Measurements from ENCODE around the gene FAM149A.

Gene FAM149A

GRCh38 chr4:186203406-186203805 lies 98.9 kb downstream of the FAM149A start:
- Histone ChIP-seq H3K27me3 (ENCODE audit: insufficient read depth, low read length) (no peaks in the 10 kb centered on the region), H3K4me1 (ENCODE audit: insufficient read depth, low read length) (peaks cover 2% of the 10 kb centered on the region)

GRCh38 chr4:186204103-186204559 lies 99.6 kb downstream of the FAM149A start:
- Histone ChIP-seq H3K9me3 (ENCODE audit: low read length) (peaks cover 4% of the 10 kb centered on the region), H2AFZ (ENCODE audit: low read depth, low read length) (no peak overlapping the region), H3K27me3 (ENCODE audit: insufficient read depth, low read length) (no peaks in the 10 kb centered on the region), H3K4me3 (ENCODE audit: low read length) (no peak overlapping the region), H3K4me1 (ENCODE audit: insufficient read depth, low read length) (peaks cover 2% of the 10 kb centered on the region), H3K36me3 (ENCODE audit: insufficient read depth, low read length) (no peaks in the 10 kb centered on the region)

More at GRCh38 chr4:186203406-186203805, 98.9 kb downstream of the FAM149A start:
- no peaks in the 10 kb centered on the region for H3K9me3 ChIP-seq (ENCODE audit: low read length)
- no peaks in the 10 kb centered on the region for H3K36me3 ChIP-seq (ENCODE audit: insufficient read depth, low read length)
- no peak overlapping the region for H2AFZ ChIP-seq (ENCODE audit: low read depth, low read length)
- H3K4me3 ChIP-seq (ENCODE audit: low read length) = no peak overlapping the region

- Histone ChIP-seq H3K36me3 (ENCODE audit: insufficient read depth, low read length) (no peaks in the 10 kb centered on the region), H3K9me3 (ENCODE audit: low read length) (peaks cover 4% of the 10 kb centered on the region), H3K27me3 (ENCODE audit: insufficient read depth, low read length) (no peaks in the 10 kb centered on the region), H3K4me3 (ENCODE audit: low read length) (no peak overlapping the region), H3K4me1 (ENCODE audit: insufficient read depth, low read length) (peaks cover 2% of the 10 kb centered on the region), H2AFZ (ENCODE audit: low read depth, low read length) (no peak overlapping the region)
These were observed 100.2 kb downstream of the FAM149A start for GRCh38 chr4:186204686-186205085.

GRCh38 chr4:186205156-186205555 lies 100.7 kb downstream of the FAM149A start:
- peaks cover 4% of the 10 kb centered on the region for H3K9me3 ChIP-seq (ENCODE audit: low read length)
- H2AFZ ChIP-seq (ENCODE audit: low read depth, low read length) = no peak overlapping the region

GRCh38 chr4:186216465-186217024 lies 112.0 kb downstream of the FAM149A start:
- no peaks in the 10 kb centered on the region for H3K9me3 ChIP-seq (ENCODE audit: low read length)
- H3K27me3 ChIP-seq (ENCODE audit: insufficient read depth, low read length) = no peaks in the 10 kb centered on the region
- H3K4me1 ChIP-seq (ENCODE audit: insufficient read depth, low read length) = no peaks in the 10 kb centered on the region
- H2AFZ ChIP-seq (ENCODE audit: low read depth, low read length) = no peak overlapping the region
- H3K36me3 ChIP-seq (ENCODE audit: insufficient read depth, low read length) = no peaks in the 10 kb centered on the region
- H3K4me3 ChIP-seq (ENCODE audit: low read length) = no peak overlapping the region

More at GRCh38 chr4:186205156-186205555, 100.7 kb downstream of the FAM149A start:
- no peaks in the 10 kb centered on the region for H3K27me3 ChIP-seq (ENCODE audit: insufficient read depth, low read length)
- H3K4me1 ChIP-seq (ENCODE audit: insufficient read depth, low read length) = peaks cover 2% of the 10 kb centered on the region
- no peaks in the 10 kb centered on the region for H3K36me3 ChIP-seq (ENCODE audit: insufficient read depth, low read length)
- no peak overlapping the region for H3K4me3 ChIP-seq (ENCODE audit: low read length)

- Histone ChIP-seq H2AFZ (ENCODE audit: low read depth, low read length) (no peak overlapping the region), H3K9me3 (ENCODE audit: low read length) (no peaks in the 10 kb centered on the region), H3K4me1 (ENCODE audit: insufficient read depth, low read length) (no peaks in the 10 kb centered on the region), H3K4me3 (ENCODE audit: low read length) (no peak overlapping the region), H3K27me3 (ENCODE audit: insufficient read depth, low read length) (no peaks in the 10 kb centered on the region), H3K36me3 (ENCODE audit: insufficient read depth, low read length) (no peaks in the 10 kb centered on the region)
These were observed 113.3 kb downstream of the FAM149A start for GRCh38 chr4:186217733-186218293.

GRCh38 chr4:186221624-186222023 lies 117.1 kb downstream of the FAM149A start:
- H3K4me3 ChIP-seq (ENCODE audit: low read length) = no peak overlapping the region
- H3K27me3 ChIP-seq (ENCODE audit: insufficient read depth, low read length) = no peaks in the 10 kb centered on the region
- no peaks in the 10 kb centered on the region for H3K36me3 ChIP-seq (ENCODE audit: insufficient read depth, low read length)
- no peaks in the 10 kb centered on the region for H3K4me1 ChIP-seq (ENCODE audit: insufficient read depth, low read length)
- H3K9me3 ChIP-seq (ENCODE audit: low read length) = peaks cover 3% of the 10 kb centered on the region
- H2AFZ ChIP-seq (ENCODE audit: low read depth, low read length) = no peak overlapping the region

Data from neuron (in vitro differentiated cells).